Measurements from ENCODE around the gene SORL1.

- TF ChIP-seq EZH2 (IDR thresholded peaks at IDR 0.05; ENCODE audit: borderline replicate concordance, low read length) (no peak), CTCF (conservative IDR thresholded peaks at IDR 0.05 in 1 of 2, IDR thresholded peaks at IDR 0.05 in 1 of 2; ENCODE audit: extremely low read depth in 1 of 2, insufficient read depth in 1 of 2, low read depth in 1 of 2, low read length in 2 of 2) (no peak)
Measured at GRCh38 chr11:121456816-121457431, 4.8 kb downstream of the SORL1 start.
